HEK293 (cell line): Measurements from ENCODE around the gene ZNF280A.

Source experiments
- GLI2 ChIP-seq: fragments of 450-650 bp; formaldehyde crosslinking; IDR thresholded peaks from 2 replicates; pipeline ENCODE4; 2017; ENCODE audit warnings: missing biosample characterization, missing genetic modification characterization, low read depth, borderline replicate concordance
- MEIS1 ChIP-seq: sonication (generic); formaldehyde crosslinking; IDR thresholded peaks from 2 replicates; pipeline ENCODE4 v1.8.1; 2022; ENCODE audit warnings: missing genetic modification reagents, mild to moderate bottlenecking, borderline replicate concordance
- SALL2 ChIP-seq: fragments of 450-650 bp; formaldehyde crosslinking; IDR thresholded peaks from 2 replicates; pipeline ENCODE4 v1.5.0; 2017; ENCODE audit warnings: missing biosample characterization, mild to moderate bottlenecking, missing genetic modification characterization, borderline replicate concordance
- WT1 ChIP-seq: fragments of 450-650 bp; formaldehyde crosslinking; IDR thresholded peaks from 2 replicates; pipeline ENCODE4 v1.5.1; 2016; ENCODE audit warnings: missing biosample characterization, missing genetic modification characterization
- ZBTB1 ChIP-seq: fragments of 450-650 bp; formaldehyde crosslinking; IDR thresholded peaks from 2 replicates; pipeline ENCODE4 v1.5.1; 2016; ENCODE audit warnings: missing biosample characterization, missing genetic modification characterization
- ZBTB21 ChIP-seq: fragments of 450-650 bp; formaldehyde crosslinking; IDR thresholded peaks from 2 replicates; pipeline ENCODE4 v1.5.1; 2017; ENCODE audit warnings: missing biosample characterization, missing genetic modification characterization
- ZBTB48 ChIP-seq: fragments of 450-650 bp; formaldehyde crosslinking; IDR thresholded peaks from 2 replicates; pipeline ENCODE4 v1.5.1; 2016; ENCODE audit warnings: missing biosample characterization, missing genetic modification characterization
- ZNF248 ChIP-seq: fragments of 450-650 bp; formaldehyde crosslinking; IDR thresholded peaks from 2 replicates; pipeline ENCODE4 v1.5.1; 2017; ENCODE audit warnings: missing biosample characterization, missing genetic modification characterization
- ZNF423 ChIP-seq: fragments of 450-650 bp; formaldehyde crosslinking; IDR thresholded peaks from 2 replicates; pipeline ENCODE4 v1.5.1; 2016; ENCODE audit warnings: missing biosample characterization, missing genetic modification characterization
- ZNF426 ChIP-seq: fragments of 450-650 bp; formaldehyde crosslinking; IDR thresholded peaks from 2 replicates; pipeline ENCODE4 v1.5.1; 2017; ENCODE audit warnings: missing biosample characterization, missing genetic modification characterization, mild to moderate bottlenecking, inconsistent platforms, moderate library complexity
- ZNF473 ChIP-seq: fragments of 450-650 bp; formaldehyde crosslinking; IDR thresholded peaks from 2 replicates; pipeline ENCODE4 v1.5.1; 2017; ENCODE audit warnings: missing biosample characterization, missing genetic modification characterization
- ZNF555 ChIP-seq: fragments of 450-650 bp; formaldehyde crosslinking; conservative IDR thresholded peaks from 2 replicates; pipeline ENCODE4 v1.5.1; 2017; ENCODE audit warnings: missing biosample characterization, mild to moderate bottlenecking, missing genetic modification characterization, inconsistent platforms
- ZNF561 ChIP-seq: fragments of 450-650 bp; IDR thresholded peaks from 2 replicates; pipeline ENCODE4 v1.5.1; 2018; ENCODE audit warnings: missing biosample characterization, missing genetic modification characterization, borderline replicate concordance
- ZNF621 ChIP-seq: fragments of 450-650 bp; formaldehyde crosslinking; IDR thresholded peaks from 2 replicates; pipeline ENCODE4 v1.5.1; 2017; ENCODE audit warnings: missing biosample characterization, missing genetic modification characterization
- ZNF654 ChIP-seq: fragments of 450-650 bp; formaldehyde crosslinking; IDR thresholded peaks from 2 replicates; pipeline ENCODE4 v1.5.1; 2016; ENCODE audit warnings: low read depth, missing biosample characterization, missing genetic modification characterization
- ZNF701 ChIP-seq: fragments of 450-650 bp; formaldehyde crosslinking; IDR thresholded peaks from 2 replicates; pipeline ENCODE4 v1.5.1; 2016; ENCODE audit warnings: missing biosample characterization, missing genetic modification characterization
- ZNF785 ChIP-seq: fragments of 450-650 bp; formaldehyde crosslinking; IDR thresholded peaks from 2 replicates; pipeline ENCODE4 v1.5.1; 2016; ENCODE audit warnings: missing biosample characterization, missing genetic modification characterization
- ZSCAN23 ChIP-seq: fragments of 450-650 bp; formaldehyde crosslinking; IDR thresholded peaks from 2 replicates; pipeline ENCODE4 v1.5.1; 2016; ENCODE audit warnings: missing biosample characterization, missing genetic modification characterization
- TF ChIP-seq, protein P1 (sequence below): fragments of 450-650 bp; formaldehyde crosslinking; IDR thresholded peaks from 2 replicates; pipeline ENCODE4 v1.5.1; 2016; ENCODE audit warnings: missing biosample characterization, missing genetic modification characterization
- TF ChIP-seq, protein P2 (sequence below): fragments of 450-650 bp; IDR thresholded peaks from 2 replicates; pipeline ENCODE4 v1.5.1; 2018; ENCODE audit warnings: missing biosample characterization, mild to moderate bottlenecking, missing genetic modification characterization
- TF ChIP-seq, protein P3 (sequence below): fragments of 450-650 bp; formaldehyde crosslinking; IDR thresholded peaks from 2 replicates; pipeline ENCODE4 v1.5.1; 2016; ENCODE audit warnings: missing biosample characterization, missing genetic modification characterization
- TF ChIP-seq, protein P4 (sequence below): fragments of 450-650 bp; formaldehyde crosslinking; IDR thresholded peaks from 2 replicates; pipeline ENCODE4 v1.5.1; 2016; ENCODE audit warnings: missing biosample characterization, missing genetic modification characterization
- TF ChIP-seq, protein P5 (sequence below): fragments of 450-650 bp; formaldehyde crosslinking; IDR thresholded peaks from 2 replicates; pipeline ENCODE4 v1.5.1; 2016; ENCODE audit warnings: missing biosample characterization, missing genetic modification characterization
- TF ChIP-seq, protein P6 (sequence below): fragments of 450-650 bp; formaldehyde crosslinking; IDR thresholded peaks from 2 replicates; pipeline ENCODE4 v1.5.1; 2016; ENCODE audit warnings: missing biosample characterization, missing genetic modification characterization

ZNF280A gene

DNA sequence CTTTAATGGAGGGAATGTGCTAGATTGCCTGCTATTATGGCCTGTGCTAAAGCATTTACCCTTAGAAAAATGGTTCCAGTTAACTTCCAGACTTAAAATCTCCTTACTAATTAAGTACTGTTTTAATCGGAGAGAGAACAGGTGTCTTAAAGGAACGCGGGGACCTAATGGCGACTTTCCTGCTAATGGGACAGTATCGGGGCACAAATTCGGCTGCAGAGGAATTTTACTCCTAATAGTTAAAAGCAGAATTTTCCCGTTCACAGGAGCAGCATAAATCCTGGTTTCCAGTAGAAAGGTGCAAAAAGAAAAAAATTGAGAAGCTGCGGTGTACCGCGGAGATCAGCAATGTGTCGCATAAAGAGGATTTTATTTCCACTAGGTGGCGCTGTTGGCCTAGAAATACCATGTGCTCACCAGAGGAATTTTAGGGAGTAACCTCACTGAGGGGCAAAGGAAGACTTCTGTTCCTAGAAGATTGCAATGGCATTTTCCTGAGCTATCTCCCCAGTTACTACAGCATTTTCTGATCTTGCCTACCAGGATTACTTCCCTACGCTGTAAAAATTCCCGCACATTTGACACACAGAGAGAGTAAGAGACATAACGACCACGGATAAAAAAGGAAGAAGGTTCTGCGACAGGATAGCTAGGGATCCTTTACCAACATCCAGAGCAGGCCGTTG lies 56.1 kb downstream of the ZNF280A start (continued):
- no peak for TF ChIP-seq ZNF423 (tag by site-specific recombination)
- no peak for TF ChIP-seq ZNF555
- peak; percentile 81; the same call in 1 of the 2 replicates for TF ChIP-seq WT1 (tag by site-specific recombination)
- no peak for TF ChIP-seq MEIS1
- TF ChIP-seq ZNF701, result no peak
- peak; percentile 51; the same call in 1 of the 2 replicates for TF ChIP-seq ZBTB48 (tag by site-specific recombination)
- TF ChIP-seq GLI2, result no peak
- TF ChIP-seq ZNF248 (tag by site-specific recombination), result no peak
- TF ChIP-seq, protein P1, sequence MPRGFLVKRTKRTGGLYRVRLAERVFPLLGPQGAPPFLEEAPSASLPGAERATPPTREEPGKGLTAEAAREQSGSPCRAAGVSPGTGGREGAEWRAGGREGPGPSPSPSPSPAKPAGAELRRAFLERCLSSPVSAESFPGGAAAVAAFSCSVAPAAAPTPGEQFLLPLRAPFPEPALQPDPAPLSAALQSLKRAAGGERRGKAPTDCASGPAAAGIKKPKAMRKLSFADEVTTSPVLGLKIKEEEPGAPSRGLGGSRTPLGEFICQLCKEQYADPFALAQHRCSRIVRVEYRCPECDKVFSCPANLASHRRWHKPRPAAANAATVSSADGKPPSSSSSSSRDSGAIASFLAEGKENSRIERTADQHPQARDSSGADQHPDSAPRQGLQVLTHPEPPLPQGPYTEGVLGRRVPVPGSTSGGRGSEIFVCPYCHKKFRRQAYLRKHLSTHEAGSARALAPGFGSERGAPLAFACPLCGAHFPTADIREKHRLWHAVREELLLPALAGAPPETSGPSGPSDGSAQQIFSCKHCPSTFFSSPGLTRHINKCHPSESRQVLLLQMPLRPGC (tag by site-specific recombination), result peak; percentile 70; the same call in 1 of the 2 replicates
- no peak for TF ChIP-seq ZNF473 (tag by site-specific recombination)
- no peak for TF ChIP-seq ZSCAN23 (tag by site-specific recombination)
- TF ChIP-seq ZNF561 (tag by site-specific recombination), result no peak
- TF ChIP-seq SALL2 (tag by site-specific recombination), result no peak
- TF ChIP-seq ZNF621 (tag by site-specific recombination), result no peak
- TF ChIP-seq, protein P2, sequence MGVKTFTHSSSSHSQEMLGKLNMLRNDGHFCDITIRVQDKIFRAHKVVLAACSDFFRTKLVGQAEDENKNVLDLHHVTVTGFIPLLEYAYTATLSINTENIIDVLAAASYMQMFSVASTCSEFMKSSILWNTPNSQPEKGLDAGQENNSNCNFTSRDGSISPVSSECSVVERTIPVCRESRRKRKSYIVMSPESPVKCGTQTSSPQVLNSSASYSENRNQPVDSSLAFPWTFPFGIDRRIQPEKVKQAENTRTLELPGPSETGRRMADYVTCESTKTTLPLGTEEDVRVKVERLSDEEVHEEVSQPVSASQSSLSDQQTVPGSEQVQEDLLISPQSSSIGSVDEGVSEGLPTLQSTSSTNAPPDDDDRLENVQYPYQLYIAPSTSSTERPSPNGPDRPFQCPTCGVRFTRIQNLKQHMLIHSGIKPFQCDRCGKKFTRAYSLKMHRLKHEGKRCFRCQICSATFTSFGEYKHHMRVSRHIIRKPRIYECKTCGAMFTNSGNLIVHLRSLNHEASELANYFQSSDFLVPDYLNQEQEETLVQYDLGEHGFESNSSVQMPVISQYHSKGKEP (tag by site-specific recombination), result no peak
- no peak for TF ChIP-seq ZBTB1
- TF ChIP-seq, protein P3, sequence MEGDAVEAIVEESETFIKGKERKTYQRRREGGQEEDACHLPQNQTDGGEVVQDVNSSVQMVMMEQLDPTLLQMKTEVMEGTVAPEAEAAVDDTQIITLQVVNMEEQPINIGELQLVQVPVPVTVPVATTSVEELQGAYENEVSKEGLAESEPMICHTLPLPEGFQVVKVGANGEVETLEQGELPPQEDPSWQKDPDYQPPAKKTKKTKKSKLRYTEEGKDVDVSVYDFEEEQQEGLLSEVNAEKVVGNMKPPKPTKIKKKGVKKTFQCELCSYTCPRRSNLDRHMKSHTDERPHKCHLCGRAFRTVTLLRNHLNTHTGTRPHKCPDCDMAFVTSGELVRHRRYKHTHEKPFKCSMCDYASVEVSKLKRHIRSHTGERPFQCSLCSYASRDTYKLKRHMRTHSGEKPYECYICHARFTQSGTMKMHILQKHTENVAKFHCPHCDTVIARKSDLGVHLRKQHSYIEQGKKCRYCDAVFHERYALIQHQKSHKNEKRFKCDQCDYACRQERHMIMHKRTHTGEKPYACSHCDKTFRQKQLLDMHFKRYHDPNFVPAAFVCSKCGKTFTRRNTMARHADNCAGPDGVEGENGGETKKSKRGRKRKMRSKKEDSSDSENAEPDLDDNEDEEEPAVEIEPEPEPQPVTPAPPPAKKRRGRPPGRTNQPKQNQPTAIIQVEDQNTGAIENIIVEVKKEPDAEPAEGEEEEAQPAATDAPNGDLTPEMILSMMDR (tag by site-specific recombination), result peak; percentile 77
- no peak for TF ChIP-seq ZNF785 (tag by site-specific recombination)
- TF ChIP-seq, protein P4, sequence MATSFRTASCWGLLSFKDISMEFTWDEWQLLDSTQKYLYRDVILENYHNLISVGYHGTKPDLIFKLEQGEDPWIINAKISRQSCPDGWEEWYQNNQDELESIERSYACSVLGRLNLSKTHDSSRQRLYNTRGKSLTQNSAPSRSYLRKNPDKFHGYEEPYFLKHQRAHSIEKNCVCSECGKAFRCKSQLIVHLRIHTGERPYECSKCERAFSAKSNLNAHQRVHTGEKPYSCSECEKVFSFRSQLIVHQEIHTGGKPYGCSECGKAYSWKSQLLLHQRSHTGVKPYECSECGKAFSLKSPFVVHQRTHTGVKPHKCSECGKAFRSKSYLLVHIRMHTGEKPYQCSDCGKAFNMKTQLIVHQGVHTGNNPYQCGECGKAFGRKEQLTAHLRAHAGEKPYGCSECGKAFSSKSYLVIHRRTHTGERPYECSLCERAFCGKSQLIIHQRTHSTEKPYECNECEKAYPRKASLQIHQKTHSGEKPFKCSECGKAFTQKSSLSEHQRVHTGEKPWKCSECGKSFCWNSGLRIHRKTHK (tag by site-specific recombination), result no peak
- TF ChIP-seq ZNF654 (tag by site-specific recombination), result peak; percentile 98
- TF ChIP-seq ZNF426 (tag by site-specific recombination), result no peak
- TF ChIP-seq, protein P5, sequence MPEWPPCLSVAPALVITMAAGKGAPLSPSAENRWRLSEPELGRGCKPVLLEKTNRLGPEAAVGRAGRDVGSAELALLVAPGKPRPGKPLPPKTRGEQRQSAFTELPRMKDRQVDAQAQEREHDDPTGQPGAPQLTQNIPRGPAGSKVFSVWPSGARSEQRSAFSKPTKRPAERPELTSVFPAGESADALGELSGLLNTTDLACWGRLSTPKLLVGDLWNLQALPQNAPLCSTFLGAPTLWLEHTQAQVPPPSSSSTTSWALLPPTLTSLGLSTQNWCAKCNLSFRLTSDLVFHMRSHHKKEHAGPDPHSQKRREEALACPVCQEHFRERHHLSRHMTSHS (tag by site-specific recombination), result no peak
- TF ChIP-seq, protein P6, sequence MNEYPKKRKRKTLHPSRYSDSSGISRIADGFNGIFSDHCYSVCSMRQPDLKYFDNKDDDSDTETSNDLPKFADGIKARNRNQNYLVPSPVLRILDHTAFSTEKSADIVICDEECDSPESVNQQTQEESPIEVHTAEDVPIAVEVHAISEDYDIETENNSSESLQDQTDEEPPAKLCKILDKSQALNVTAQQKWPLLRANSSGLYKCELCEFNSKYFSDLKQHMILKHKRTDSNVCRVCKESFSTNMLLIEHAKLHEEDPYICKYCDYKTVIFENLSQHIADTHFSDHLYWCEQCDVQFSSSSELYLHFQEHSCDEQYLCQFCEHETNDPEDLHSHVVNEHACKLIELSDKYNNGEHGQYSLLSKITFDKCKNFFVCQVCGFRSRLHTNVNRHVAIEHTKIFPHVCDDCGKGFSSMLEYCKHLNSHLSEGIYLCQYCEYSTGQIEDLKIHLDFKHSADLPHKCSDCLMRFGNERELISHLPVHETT, result no peak
- no peak for TF ChIP-seq ZBTB21 (tag by site-specific recombination)
